Measurements from ENCODE around the gene PARP3. TPM values are rescaled to one million over a fixed set of nuclear protein-coding genes. Genes with fewer than 3 reads are reported as not detected.

Gene PARP3
- total and polyA plus RNA-seq, 2 experiments from 2014 or later: 17.3 to 26.6 TPM

DNA sequence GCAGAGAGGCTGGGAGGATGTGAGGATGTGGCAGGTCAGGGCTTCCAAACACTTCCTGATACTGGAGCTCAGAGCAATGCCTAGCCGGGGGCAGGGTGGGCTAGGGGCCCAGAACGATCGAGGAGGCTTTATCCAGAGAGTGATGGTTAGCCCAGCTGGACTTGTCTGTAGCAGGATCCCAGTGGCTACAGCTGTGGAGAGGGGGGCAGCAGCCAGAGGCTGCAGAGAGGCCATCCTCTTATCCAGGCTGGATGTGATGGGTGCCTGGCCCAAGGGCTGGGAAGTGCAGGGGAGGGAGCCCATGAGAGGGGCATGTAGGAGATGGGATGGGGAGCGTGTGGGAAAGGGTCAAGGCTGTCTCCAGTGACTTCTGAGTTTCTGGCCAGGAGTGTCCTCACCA, 4.6 kb downstream of the PARP3 start:
- H3K27me3 ChIP-seq: no peaks in the 10 kb centered on the region
- H3K27ac ChIP-seq: no peak overlapping the region
- H3K36me3 ChIP-seq: no peaks in the 10 kb centered on the region
- no peaks in the 10 kb centered on the region for H3K9me3 ChIP-seq (ENCODE audit: low read depth)
- DNase-seq (ENCODE audit: low read depth in 1 of 2, low spot score in 1 of 2): no peak
- TF ChIP-seq CTCF (IDR thresholded peaks at IDR 0.05; ENCODE audit: low read depth, low read length): no peak
- H3K4me3 ChIP-seq: no peak overlapping the region
- peaks cover 8% of the 10 kb centered on the region for H3K4me1 ChIP-seq (ENCODE audit: low read depth)

- Histone ChIP-seq H3K27me3 (no peaks in the 10 kb centered on the region), H3K4me1 (ENCODE audit: low read depth) (peaks cover 7% of the 10 kb centered on the region), H3K9me3 (ENCODE audit: low read depth) (no peaks in the 10 kb centered on the region), H3K27ac (no peak overlapping the region), H3K4me3 (no peak overlapping the region), H3K36me3 (no peaks in the 10 kb centered on the region)
- TF ChIP-seq CTCF (IDR thresholded peaks at IDR 0.05; ENCODE audit: low read depth, low read length): no peak
- DNase-seq (ENCODE audit: low read depth in 1 of 2, low spot score in 1 of 2): no peak
Measured at GRCh38 chr3:51947215-51947900, 5.2 kb downstream of the PARP3 start.

DNA sequence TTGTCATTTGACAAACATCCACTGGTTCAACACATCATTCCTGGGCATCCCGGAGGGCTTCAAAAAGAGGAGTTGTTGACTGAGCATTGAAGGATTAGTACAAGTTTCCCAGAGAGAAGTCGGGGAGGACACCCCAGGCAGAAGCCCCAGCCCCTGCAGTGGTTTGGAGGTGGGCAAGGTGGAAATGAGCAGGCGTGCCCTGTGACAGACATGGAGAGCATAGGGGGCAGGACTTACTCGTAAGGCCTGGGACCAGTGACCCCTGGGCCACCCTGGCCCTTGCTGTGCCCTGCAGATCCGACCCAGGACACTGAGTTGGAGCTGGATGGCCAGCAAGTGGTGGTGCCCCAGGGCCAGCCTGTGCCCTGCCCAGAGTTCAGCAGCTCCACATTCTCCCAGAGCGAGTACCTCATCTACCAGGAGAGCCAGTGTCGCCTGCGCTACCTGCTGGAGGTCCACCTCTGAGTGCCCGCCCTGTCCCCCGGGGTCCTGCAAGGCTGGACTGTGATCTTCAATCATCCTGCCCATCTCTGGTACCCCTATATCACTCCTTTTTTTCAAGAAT, 5.9 kb downstream of the PARP3 start:
- Histone ChIP-seq H3K27me3 (no peaks in the 10 kb centered on the region), H3K4me3 (no peak overlapping the region), H3K4me1 (ENCODE audit: low read depth) (peaks cover 3% of the 10 kb centered on the region), H3K36me3 (no peaks in the 10 kb centered on the region), H3K27ac (no peak overlapping the region), H3K9me3 (ENCODE audit: low read depth) (no peaks in the 10 kb centered on the region)
- no peak for DNase-seq (ENCODE audit: low read depth in 1 of 2, low spot score in 1 of 2)
- no peak for TF ChIP-seq CTCF (IDR thresholded peaks at IDR 0.05; ENCODE audit: low read depth, low read length)

DNA sequence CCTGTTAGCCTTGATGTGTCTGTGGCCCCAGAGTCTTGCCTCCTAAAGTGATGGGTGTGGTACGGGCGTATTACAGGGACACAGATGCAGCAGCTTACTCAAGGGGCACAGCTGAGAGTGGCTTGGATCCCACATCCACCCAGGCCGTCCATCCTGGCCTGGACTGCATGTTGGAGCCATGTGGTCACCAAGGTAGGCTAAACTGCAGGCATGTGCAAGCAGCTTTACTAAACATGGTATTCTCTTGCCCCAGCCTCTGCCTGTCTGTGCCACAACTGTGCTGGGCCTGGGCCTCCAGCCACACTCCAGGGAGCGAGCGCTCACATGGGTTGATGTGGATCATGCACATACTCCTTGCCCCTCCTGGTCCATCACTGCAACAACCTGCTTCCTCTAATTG, 7.0 kb downstream of the PARP3 start:
- peaks cover 7% of the 10 kb centered on the region for H3K4me1 ChIP-seq (ENCODE audit: low read depth)
- H3K36me3 ChIP-seq: no peaks in the 10 kb centered on the region
- DNase-seq (ENCODE audit: low read depth in 1 of 2, low spot score in 1 of 2): no peak
- no peaks in the 10 kb centered on the region for H3K9me3 ChIP-seq (ENCODE audit: low read depth)
- no peak overlapping the region for H3K27ac ChIP-seq
- H3K4me3 ChIP-seq: no peak overlapping the region
- peaks cover 7% of the 10 kb centered on the region for H3K27me3 ChIP-seq
- TF ChIP-seq CTCF (IDR thresholded peaks at IDR 0.05; ENCODE audit: low read depth, low read length): no peak

DNA sequence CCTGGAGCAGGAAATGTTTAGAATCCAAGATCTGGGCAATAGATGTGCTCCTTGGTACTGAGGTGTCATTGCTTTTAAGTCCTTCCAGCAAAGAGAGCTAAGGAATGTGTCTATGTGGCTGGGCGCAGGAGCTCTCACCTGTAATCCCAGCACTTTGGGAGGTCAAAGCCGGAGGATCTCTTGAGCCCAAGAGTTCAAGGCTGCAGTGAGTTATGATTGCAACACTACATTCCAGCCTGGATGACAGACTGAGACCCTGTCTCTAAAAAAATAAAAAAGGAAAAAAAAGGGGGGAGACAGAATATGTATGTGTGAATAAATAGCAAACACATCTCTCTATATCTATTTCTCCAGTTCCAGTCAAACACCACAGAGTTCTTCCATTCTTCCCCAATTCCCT, 8.7 kb downstream of the PARP3 start:
- Histone ChIP-seq H3K4me1 (ENCODE audit: low read depth) (peaks cover 7% of the 10 kb centered on the region), H3K36me3 (no peaks in the 10 kb centered on the region), H3K4me3 (no peak overlapping the region), H3K27me3 (peaks cover 24% of the 10 kb centered on the region), H3K9me3 (ENCODE audit: low read depth) (no peaks in the 10 kb centered on the region), H3K27ac (no peak overlapping the region)
- no peak for TF ChIP-seq CTCF (IDR thresholded peaks at IDR 0.05; ENCODE audit: low read depth, low read length)
- DNase-seq (ENCODE audit: low read depth in 1 of 2, low spot score in 1 of 2): no peak

All from cardiac muscle cell (in vitro differentiated cells and primary cell).